Measurements from ENCODE around the gene SLC25A11.
A peak's percentile ranks its signal among the peaks of the same experiment; 100 is the strongest.
"Not testable (repeated sequence)": the region's sequence is repeated elsewhere in the genome, so short reads cannot be mapped to it uniquely, and the experiment has no call there.

The SLC25A11 gene

GRCh38 chr17:4944554-4945175 lies 4.8 kb upstream of the SLC25A11 start:
- peak; percentile 53 for DNase-seq

- peak; percentile 86 for DNase-seq
Measured at GRCh38 chr17:4944163-4944553, 4.3 kb upstream of the SLC25A11 start.

- no peak for DNase-seq
Measured at GRCh38 chr17:4942760-4943508, 3.1 kb upstream of the SLC25A11 start.

- no peak for DNase-seq
Measured at GRCh38 chr17:4941319-4941610, 1.4 kb upstream of the SLC25A11 start.

GRCh38 chr17:4940555-4941318 lies 891 bp upstream of the SLC25A11 start:
- peak; percentile 69 for DNase-seq

- no peak for DNase-seq
Measured at GRCh38 chr17:4939546-4939795, 375 bp downstream of the SLC25A11 start.

GRCh38 chr17:4938688-4939545 lies 929 bp downstream of the SLC25A11 start:
- peak; percentile 22 for DNase-seq

GRCh38 chr17:4938069-4938491 lies 1.8 kb downstream of the SLC25A11 start:
- no peak for DNase-seq

GRCh38 chr17:4937553-4937952 lies 2.3 kb downstream of the SLC25A11 start:
- DNase-seq: no peak

- no peak for DNase-seq
Measured at GRCh38 chr17:4936436-4936835, 3.4 kb downstream of the SLC25A11 start.

- no peak for DNase-seq
Measured at GRCh38 chr17:4935650-4936049, 4.2 kb downstream of the SLC25A11 start.

GRCh38 chr17:4934173-4934979 lies 5.5 kb downstream of the SLC25A11 start:
- peak; percentile 32 for DNase-seq

GRCh38 chr17:4933646-4934045 lies 6.2 kb downstream of the SLC25A11 start:
- DNase-seq: no peak

- DNase-seq: no peak
Measured at GRCh38 chr17:4932756-4933155, 7.1 kb downstream of the SLC25A11 start.

- no peak for DNase-seq
Measured at GRCh38 chr17:4931963-4932362, 7.9 kb downstream of the SLC25A11 start, which contains the start of gene GP1BA. Gene GP1BA, plus strand, starts transcription at chr17:4932277. Its CDS starts 328 bp downstream, at chr17:4932605.

GRCh38 chr17:4928881-4929280 lies 11.0 kb downstream of the SLC25A11 start:
- no peak for DNase-seq

- DNase-seq: not testable (repeated sequence)
Measured at GRCh38 chr17:4926577-4927335, 13.1 kb downstream of the SLC25A11 start.

GRCh38 chr17:4921320-4921719 lies 18.5 kb downstream of the SLC25A11 start:
- DNase-seq: no peak

GRCh38 chr17:4920351-4921048 lies 19.3 kb downstream of the SLC25A11 start:
- no peak for DNase-seq

- no peak for DNase-seq
Measured at GRCh38 chr17:4919511-4920047, 20.3 kb downstream of the SLC25A11 start.

GRCh38 chr17:4914551-4914950 lies 25.3 kb downstream of the SLC25A11 start:
- DNase-seq: not testable (repeated sequence)
